K562 (cell line): ENCODE measurements around the gene FHL5. TPM values are rescaled to one million over a fixed set of nuclear protein-coding genes. Genes with fewer than 3 reads are reported as not detected.

Source experiments
- BCOR ChIP-seq: fragments of 450-650 bp; IDR thresholded peaks from 2 replicates; pipeline ENCODE4 v1.6.1; 2016
- CXXC5 ChIP-seq: fragments of 250-450 bp; sonication (Bioruptor Pico); IDR thresholded peaks from 2 replicates; pipeline ENCODE4 v1.8.0; 2022; ENCODE audit warnings: inconsistent platforms, mild to moderate bottlenecking, moderate library complexity
- GTF2A2 ChIP-seq: IDR thresholded peaks from 2 replicates; pipeline ENCODE4 v1.6.1; 2016; ENCODE audit warnings: mild to moderate bottlenecking, missing genetic modification characterization, missing compliant biosample characterization
- HLTF ChIP-seq: fragments of 450-650 bp; IDR thresholded peaks from 2 replicates; pipeline ENCODE4 v1.6.1; 2016
- HSF4 ChIP-seq: fragments of 250-450 bp; sonication (Bioruptor Pico); IDR thresholded peaks from 2 replicates; pipeline ENCODE4 v2.1.2; 2022; ENCODE audit warnings: mild to moderate bottlenecking, moderate library complexity, borderline replicate concordance
- KLF16 ChIP-seq: IDR thresholded peaks from 2 replicates; pipeline ENCODE4 v1.6.1; 2016; ENCODE audit warnings: antibody characterized with exemption
- KLF6 ChIP-seq: fragments of 250-450 bp; sonication (Bioruptor Pico); IDR thresholded peaks from 2 replicates; pipeline ENCODE4 v1.4.0; 2020; ENCODE audit warnings: mild to moderate bottlenecking, moderate library complexity, borderline replicate concordance
- PTTG1 ChIP-seq: fragments of 450-650 bp; IDR thresholded peaks from 2 replicates; pipeline ENCODE4 v1.6.1; 2016; ENCODE audit warnings: low read depth, mild to moderate bottlenecking, missing genetic modification characterization, missing compliant biosample characterization
- RBFOX2 ChIP-seq: fragments of 200-400 bp; formaldehyde crosslinking; IDR thresholded peaks from 2 replicates; pipeline ENCODE4 v1.6.1; 2017; ENCODE audit warnings: low read depth, mild to moderate bottlenecking, low read length, moderate library complexity
- SAFB2 ChIP-seq: fragments of 200-400 bp; formaldehyde crosslinking; IDR thresholded peaks from 2 replicates; pipeline ENCODE4 v1.6.1; 2018; ENCODE audit warnings: borderline replicate concordance, low read length, low read depth, moderate library complexity; ENCODE audit not compliant: severe bottlenecking
- ZNF41 ChIP-seq: fragments of 250-450 bp; sonication (Bioruptor Pico); conservative IDR thresholded peaks from 2 replicates; pipeline ENCODE4 v1.4.0; 2020; ENCODE audit warnings: mild to moderate bottlenecking
- ZNF707 ChIP-seq: fragments of 250-450 bp; sonication (Bioruptor Pico); conservative IDR thresholded peaks from 2 replicates; pipeline ENCODE4 v1.8.0; 2022; ENCODE audit warnings: inconsistent platforms, mild to moderate bottlenecking, moderate library complexity
- ZNF77 ChIP-seq: fragments of 250-450 bp; sonication (Bioruptor Pico); IDR thresholded peaks from 2 replicates; pipeline ENCODE4 v1.5.0; 2020
- polyA plus RNA-seq, 8 experiments: library from polyadenylated mRNA; depleted of rRNA in 4 of 8; stranded (reverse) in 5 of 8; unstranded in 3 of 8; fragments of >200 nt; fragmentation: Nextera tagmentation in 2 of 8; fragmentation: Illumina TruSeq in 1 of 8; extraction: Ambion mirVana in 2 of 8; extraction: Trizol in 1 of 8; gene quantifications; 2 replicates each; pipeline versions ENCODE4 v1.2.1 to v1.2.3, GENCODE V29; 2011 to 2014; ENCODE audit warnings: inconsistent platforms in 1 of 8, missing spikeins in 1 of 8
- total RNA-seq, 7 experiments: library from RNA; depleted of rRNA in 6 of 7; stranded (reverse); fragments of >200 nt in 6 of 7; fragmentation: Illumina TruSeq in 2 of 7; extraction: Trizol in 2 of 7; gene quantifications; 2 replicates each; pipeline versions ENCODE4 v1.2.1 to v1.2.3, GENCODE V29; 2011 to 2021; ENCODE audit warnings: low replicate concordance in 1 of 7
- TF ChIP-seq, protein P1 (sequence below): fragments of 250-450 bp; sonication (Bioruptor Pico); IDR thresholded peaks from 2 replicates; pipeline ENCODE4 v1.8.0; 2021; ENCODE audit warnings: mild to moderate bottlenecking, moderate library complexity
- TF ChIP-seq, protein P2 (sequence below): fragments of 450-650 bp; conservative IDR thresholded peaks from 2 replicates; pipeline ENCODE4 v1.6.1; 2016; ENCODE audit warnings: missing genetic modification characterization, low read depth, mild to moderate bottlenecking, missing compliant biosample characterization, moderate library complexity
- TF ChIP-seq, protein P3 (sequence below): fragments of 250-450 bp; sonication (Bioruptor Pico); IDR thresholded peaks from 2 replicates; pipeline ENCODE4 v1.4.0; 2020; ENCODE audit warnings: mild to moderate bottlenecking, moderate library complexity
- TF ChIP-seq, protein P4 (sequence below): fragments of 450-650 bp; IDR thresholded peaks from 2 replicates; pipeline ENCODE4 v1.6.1; 2017; ENCODE audit warnings: mild to moderate bottlenecking, moderate library complexity
- TF ChIP-seq, protein P5 (sequence below): fragments of 450-650 bp; conservative IDR thresholded peaks from 2 replicates; pipeline ENCODE4 v1.6.1; 2016; ENCODE audit warnings: missing genetic modification characterization, low read depth, mild to moderate bottlenecking, control low read depth, missing compliant biosample characterization
- TF ChIP-seq, protein P6 (sequence below): sonication (generic); formaldehyde crosslinking; IDR thresholded peaks from 2 replicates; pipeline ENCODE4 v1.8.0; 2022; ENCODE audit warnings: mild to moderate bottlenecking, low read depth, missing genetic modification reagents

FHL5 gene
- total and polyA plus RNA-seq, 9 of the 15 experiments (the other 6 are each of a cell fraction or from before 2014, with no cell fraction given), result not detected

DNA sequence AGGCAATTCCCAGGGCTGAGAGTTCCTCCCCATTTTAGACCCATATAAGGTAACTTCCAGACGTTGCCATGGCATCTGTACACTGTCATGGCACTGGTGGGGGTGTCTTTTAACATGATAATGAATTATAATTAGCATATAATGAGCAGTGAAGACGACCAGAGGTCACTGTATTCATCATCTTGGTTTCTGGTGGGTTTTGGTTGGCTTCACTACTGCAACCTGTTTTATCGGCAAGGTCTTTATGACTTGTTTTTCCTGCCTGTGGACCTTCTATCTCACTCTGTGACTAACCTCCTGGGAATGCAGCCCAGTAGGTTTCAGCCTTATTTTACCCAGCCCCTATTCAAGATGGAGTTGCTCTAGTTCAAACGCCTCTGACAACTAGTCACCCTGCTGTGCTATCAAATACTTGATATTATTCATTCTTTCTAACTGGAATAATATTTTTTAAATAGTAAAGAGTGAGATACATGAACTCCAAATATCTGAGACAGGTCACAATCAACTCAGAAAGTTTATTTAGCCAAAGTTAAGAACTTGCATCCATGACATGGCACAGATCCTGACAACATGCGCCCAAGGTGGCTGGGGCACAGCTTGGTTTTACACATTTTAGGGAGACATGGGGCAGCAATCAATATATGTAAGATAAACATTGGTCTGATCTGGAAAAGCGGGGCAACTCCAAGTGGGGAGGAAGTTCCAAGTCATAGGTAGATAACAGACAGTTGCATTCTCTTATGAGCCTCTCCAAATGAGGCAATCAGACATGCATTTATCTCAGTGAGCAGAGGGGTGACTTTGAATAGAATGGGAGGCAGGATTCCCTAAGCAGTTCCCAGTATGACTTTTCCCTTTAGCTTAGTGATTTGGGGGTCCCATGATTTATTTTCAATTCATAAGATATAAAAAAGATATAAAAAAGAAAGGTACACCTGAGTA, 42.5 kb upstream of the FHL5 start (continued):
- TF ChIP-seq, protein P1, sequence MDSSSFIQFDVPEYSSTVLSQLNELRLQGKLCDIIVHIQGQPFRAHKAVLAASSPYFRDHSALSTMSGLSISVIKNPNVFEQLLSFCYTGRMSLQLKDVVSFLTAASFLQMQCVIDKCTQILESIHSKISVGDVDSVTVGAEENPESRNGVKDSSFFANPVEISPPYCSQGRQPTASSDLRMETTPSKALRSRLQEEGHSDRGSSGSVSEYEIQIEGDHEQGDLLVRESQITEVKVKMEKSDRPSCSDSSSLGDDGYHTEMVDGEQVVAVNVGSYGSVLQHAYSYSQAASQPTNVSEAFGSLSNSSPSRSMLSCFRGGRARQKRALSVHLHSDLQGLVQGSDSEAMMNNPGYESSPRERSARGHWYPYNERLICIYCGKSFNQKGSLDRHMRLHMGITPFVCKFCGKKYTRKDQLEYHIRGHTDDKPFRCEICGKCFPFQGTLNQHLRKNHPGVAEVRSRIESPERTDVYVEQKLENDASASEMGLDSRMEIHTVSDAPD (CRISPR knock-in tag), result peak; percentile 64; the same call in 1 of the 2 replicates
- TF ChIP-seq, protein P2, sequence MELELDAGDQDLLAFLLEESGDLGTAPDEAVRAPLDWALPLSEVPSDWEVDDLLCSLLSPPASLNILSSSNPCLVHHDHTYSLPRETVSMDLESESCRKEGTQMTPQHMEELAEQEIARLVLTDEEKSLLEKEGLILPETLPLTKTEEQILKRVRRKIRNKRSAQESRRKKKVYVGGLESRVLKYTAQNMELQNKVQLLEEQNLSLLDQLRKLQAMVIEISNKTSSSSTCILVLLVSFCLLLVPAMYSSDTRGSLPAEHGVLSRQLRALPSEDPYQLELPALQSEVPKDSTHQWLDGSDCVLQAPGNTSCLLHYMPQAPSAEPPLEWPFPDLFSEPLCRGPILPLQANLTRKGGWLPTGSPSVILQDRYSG (tag), result peak; percentile 91
- TF ChIP-seq, protein P3, sequence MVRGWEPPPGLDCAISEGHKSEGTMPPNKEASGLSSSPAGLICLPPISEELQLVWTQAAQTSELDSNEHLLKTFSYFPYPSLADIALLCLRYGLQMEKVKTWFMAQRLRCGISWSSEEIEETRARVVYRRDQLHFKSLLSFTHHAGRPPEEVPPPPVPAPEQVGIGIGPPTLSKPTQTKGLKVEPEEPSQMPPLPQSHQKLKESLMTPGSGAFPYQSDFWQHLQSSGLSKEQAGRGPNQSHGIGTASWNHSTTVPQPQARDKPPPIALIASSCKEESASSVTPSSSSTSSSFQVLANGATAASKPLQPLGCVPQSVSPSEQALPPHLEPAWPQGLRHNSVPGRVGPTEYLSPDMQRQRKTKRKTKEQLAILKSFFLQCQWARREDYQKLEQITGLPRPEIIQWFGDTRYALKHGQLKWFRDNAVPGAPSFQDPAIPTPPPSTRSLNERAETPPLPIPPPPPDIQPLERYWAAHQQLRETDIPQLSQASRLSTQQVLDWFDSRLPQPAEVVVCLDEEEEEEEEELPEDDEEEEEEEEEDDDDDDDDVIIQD, result no peak
- no peak for TF ChIP-seq RBFOX2
- TF ChIP-seq BCOR, result no peak
- no peak for TF ChIP-seq SAFB2
- TF ChIP-seq PTTG1, result peak; percentile 75
- TF ChIP-seq, protein P4, sequence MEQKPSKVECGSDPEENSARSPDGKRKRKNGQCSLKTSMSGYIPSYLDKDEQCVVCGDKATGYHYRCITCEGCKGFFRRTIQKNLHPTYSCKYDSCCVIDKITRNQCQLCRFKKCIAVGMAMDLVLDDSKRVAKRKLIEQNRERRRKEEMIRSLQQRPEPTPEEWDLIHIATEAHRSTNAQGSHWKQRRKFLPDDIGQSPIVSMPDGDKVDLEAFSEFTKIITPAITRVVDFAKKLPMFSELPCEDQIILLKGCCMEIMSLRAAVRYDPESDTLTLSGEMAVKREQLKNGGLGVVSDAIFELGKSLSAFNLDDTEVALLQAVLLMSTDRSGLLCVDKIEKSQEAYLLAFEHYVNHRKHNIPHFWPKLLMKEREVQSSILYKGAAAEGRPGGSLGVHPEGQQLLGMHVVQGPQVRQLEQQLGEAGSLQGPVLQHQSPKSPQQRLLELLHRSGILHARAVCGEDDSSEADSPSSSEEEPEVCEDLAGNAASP, result no peak
- peak; percentile 50; the same call in 1 of the 2 replicates for TF ChIP-seq ZNF41 (CRISPR knock-in tag)
- 0 out of 2 replicates have a peak, but pooled peaks have one; percentile 29 for TF ChIP-seq ZNF707
- TF ChIP-seq HSF4 (CRISPR knock-in tag), result peak; percentile 46; the same call in 1 of the 2 replicates
- TF ChIP-seq CXXC5 (CRISPR knock-in tag), result peak; percentile 51
- TF ChIP-seq, protein P5, sequence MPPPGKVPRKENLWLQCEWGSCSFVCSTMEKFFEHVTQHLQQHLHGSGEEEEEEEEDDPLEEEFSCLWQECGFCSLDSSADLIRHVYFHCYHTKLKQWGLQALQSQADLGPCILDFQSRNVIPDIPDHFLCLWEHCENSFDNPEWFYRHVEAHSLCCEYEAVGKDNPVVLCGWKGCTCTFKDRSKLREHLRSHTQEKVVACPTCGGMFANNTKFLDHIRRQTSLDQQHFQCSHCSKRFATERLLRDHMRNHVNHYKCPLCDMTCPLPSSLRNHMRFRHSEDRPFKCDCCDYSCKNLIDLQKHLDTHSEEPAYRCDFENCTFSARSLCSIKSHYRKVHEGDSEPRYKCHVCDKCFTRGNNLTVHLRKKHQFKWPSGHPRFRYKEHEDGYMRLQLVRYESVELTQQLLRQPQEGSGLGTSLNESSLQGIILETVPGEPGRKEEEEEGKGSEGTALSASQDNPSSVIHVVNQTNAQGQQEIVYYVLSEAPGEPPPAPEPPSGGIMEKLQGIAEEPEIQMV (tag), result peak; percentile 63; the same call in 1 of the 2 replicates
- no peak for TF ChIP-seq HLTF
- TF ChIP-seq KLF16, result no peak
- TF ChIP-seq, protein P6, sequence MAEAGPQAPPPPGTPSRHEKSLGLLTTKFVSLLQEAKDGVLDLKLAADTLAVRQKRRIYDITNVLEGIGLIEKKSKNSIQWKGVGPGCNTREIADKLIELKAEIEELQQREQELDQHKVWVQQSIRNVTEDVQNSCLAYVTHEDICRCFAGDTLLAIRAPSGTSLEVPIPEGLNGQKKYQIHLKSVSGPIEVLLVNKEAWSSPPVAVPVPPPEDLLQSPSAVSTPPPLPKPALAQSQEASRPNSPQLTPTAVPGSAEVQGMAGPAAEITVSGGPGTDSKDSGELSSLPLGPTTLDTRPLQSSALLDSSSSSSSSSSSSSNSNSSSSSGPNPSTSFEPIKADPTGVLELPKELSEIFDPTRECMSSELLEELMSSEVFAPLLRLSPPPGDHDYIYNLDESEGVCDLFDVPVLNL, result no peak
- 0 out of 2 replicates have a peak, but pooled peaks have one; percentile 65 for TF ChIP-seq GTF2A2
- TF ChIP-seq KLF6, result peak; percentile 88
- TF ChIP-seq ZNF77 (CRISPR knock-in tag), result no peak
